NCI-H526 (cell line): ENCODE measurements around the gene PID1.
"Not testable (repeated sequence)": the region's sequence is repeated elsewhere in the genome, so short reads cannot be mapped to it uniquely, and the experiment has no call there.

Source experiments
- DNase-seq, 2 experiments: peaks; one replicate each; lab custom pipeline; 2025; lab: John Stamatoyannopoulos, UW

The PID1 gene

GRCh38 chr2:229212241-229212640, 58.8 kb downstream of the PID1 start:
- DNase-seq: no peak

DNA sequence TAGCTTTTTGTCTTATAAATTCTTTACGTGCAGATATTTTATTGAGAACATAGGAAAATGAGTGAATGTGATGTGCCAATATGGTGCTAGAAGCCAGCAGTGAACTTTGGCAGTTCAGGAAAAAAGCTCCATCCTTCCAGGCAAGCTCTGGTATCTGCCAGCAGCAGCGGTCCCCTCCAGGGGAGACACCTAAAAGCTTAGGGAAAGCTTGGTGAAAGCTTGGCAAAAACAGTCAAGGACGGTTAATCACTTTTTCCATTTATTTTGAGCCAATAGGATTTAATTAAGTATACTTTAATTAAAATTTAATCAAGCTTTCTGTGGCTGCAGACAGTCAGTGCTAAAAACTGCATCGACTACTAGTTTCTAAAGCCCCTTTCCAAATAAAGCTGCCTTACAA, 60.4 kb downstream of the PID1 start:
- DNase-seq: no peak

DNA sequence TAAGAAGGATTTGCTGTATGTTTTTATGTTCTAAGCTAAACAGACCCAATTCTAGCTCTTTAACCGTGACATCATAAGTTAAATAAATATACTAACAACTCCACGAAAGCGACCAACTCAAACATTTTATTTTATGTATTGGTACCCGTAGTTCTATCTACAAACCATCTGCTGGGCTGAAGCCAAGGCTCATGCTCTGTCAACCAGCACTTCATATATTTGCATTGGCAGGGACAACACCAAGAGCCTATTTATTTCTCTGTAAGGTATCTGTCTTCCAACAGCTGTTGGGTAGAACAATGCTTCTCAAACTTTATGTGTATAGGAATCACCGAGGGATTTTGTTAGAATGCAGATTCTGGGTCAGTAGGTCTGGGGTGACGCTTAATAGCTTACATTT, 64.5 kb downstream of the PID1 start:
- no peak for DNase-seq

GRCh38 chr2:229205704-229206103, 65.4 kb downstream of the PID1 start:
- DNase-seq: no peak

GRCh38 chr2:229202646-229203045, 68.4 kb downstream of the PID1 start:
- no peak for DNase-seq

- no peak for DNase-seq
These were observed 69.6 kb downstream of the PID1 start for GRCh38 chr2:229201521-229201920.

- no peak for DNase-seq
These were observed 71.8 kb downstream of the PID1 start for GRCh38 chr2:229199267-229199666.

DNA sequence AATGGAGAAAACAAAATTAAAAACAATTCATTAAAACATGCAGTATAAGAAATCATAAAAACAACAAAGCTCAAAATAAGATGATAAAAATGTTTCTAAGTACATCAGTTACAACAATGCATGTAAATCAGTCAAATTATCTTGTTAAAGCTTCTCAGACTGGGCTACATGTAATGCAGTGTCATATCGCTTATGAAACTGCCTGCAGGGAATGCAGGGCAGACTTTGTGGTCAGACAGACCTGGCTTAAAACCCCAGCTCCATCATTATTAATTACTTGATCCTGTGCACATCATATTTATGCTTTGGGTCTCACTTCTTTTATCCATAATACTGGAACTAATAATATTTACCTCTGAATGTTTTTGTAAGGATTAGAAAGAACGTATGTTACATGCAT, 74.6 kb downstream of the PID1 start:
- no peak for DNase-seq

DNA sequence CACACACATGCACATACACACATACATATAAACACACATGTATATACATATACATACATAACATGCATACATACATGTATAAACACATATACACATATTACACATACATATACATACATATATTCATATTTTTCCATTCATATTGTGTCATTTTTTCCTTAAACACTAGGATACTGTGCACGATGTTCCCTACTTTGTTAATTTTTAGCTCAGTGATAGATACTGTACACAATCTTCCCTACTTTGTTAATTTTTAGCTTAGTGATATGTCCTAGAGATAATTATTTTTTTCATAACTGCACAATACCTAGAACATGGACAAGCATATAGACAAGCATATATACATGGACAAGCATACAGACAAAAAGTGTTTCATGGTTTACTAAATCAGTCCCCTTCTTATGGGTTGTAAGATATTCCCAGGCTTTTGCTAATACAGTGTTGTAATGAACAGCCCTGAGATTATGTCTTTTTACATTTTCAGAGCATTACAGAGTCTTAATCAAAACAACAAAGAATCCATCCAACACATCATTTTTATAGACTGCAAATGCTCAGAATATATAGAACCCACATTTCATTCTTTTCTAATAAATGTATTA, 75.6 kb downstream of the PID1 start:
- no peak for DNase-seq

GRCh38 chr2:229193281-229193680, 77.8 kb downstream of the PID1 start:
- DNase-seq: no peak

GRCh38 chr2:229191413-229191812, 79.7 kb downstream of the PID1 start:
- DNase-seq: no peak

DNA sequence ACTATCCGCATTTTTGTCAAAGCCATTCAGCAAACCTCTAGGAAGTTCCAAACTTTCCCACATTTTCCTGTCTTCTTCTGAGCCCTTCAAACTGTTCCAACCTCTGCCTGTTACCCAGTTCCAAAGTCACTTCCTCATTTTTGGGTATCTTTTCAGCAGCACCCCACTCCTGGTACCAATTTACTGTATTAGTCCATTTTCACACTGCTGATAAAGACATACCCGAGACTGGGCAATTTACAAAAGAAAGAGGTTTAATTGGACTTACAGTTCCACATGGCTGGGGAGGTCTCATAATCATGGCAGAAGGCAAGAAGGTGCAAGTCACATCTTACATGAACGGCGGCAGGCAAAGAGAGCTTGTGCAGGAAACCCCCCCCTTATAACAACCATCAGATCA, 84.0 kb downstream of the PID1 start:
- DNase-seq: not testable (repeated sequence)

DNA sequence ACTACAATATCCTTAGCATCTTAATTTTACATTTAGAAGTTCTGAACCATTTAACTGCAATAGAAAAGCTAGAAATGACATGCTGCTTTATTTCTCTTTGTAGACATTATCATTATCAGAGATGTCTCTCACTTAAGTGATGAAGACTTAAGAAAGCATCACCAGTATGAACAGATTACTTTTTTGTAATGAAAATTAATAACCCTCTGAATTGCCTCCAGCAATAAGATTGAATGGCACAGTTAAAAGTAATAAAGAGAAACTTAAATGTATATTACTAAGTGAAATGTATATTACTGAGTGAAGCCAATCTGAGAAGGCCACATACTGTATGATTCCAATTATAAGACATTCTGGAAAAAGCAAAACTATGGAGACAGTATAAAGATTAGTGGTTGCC, 89.4 kb downstream of the PID1 start:
- DNase-seq: no peak

GRCh38 chr2:229180658-229181057, 90.4 kb downstream of the PID1 start:
- DNase-seq: no peak

GRCh38 chr2:229179628-229180027, 91.5 kb downstream of the PID1 start:
- no peak for DNase-seq

GRCh38 chr2:229178706-229179105, 92.4 kb downstream of the PID1 start:
- no peak for DNase-seq

DNA sequence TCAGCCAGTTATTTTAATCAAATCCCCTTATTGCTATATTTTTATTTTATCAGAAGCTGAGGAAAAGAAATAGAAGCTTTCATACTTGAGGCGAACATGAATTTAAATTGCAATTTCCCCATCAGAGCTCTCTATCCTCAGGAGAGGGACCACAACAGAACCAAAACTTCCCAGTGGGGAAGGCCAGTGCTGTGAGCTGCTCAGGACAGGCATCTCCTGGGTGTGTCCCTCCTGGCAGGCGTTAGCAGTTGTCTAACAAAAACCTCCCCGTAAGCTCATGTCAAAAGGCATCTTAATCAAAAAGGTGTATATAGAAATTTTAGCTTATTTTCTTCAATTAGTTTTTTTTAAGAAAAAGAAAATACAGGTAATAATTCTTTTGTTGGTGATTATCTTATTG, 93.0 kb downstream of the PID1 start:
- DNase-seq: no peak

- no peak for DNase-seq
These were observed 95.0 kb downstream of the PID1 start for GRCh38 chr2:229176136-229176535.

GRCh38 chr2:229175497-229175863, 95.6 kb downstream of the PID1 start:
- no peak for DNase-seq

DNA sequence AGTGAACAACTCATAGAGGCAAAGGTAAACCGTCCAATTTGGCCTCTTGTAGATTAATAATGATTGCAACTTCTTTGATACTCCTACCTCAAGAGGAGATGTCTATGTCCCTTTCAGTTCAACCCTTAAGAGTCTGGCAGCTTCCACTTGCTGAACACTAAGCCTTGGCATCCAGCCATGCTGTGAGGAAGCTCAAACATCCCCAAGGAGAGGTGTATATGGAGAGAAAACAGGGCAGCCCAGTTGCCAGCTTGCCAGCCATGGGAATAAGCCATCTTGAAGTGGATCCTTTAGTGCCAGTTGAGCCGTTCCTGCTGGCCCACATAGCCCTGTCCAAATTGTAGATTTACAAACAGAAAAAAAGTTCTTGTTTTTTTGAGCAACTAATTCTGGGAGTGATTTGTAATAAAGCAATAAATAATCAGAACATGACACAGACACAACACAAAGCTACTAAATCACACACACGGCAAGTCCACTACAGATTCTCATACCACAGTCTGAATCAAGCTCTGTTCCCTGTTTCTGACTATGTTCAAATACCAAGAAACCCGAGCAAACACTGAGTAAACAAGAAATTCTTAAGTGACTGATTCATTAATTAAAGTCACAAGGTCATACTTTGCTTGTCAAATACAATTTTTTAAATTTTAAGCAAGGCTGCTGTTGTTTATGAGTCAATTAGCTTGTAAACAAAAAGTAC, 96.1 kb downstream of the PID1 start:
- no peak for DNase-seq

DNA sequence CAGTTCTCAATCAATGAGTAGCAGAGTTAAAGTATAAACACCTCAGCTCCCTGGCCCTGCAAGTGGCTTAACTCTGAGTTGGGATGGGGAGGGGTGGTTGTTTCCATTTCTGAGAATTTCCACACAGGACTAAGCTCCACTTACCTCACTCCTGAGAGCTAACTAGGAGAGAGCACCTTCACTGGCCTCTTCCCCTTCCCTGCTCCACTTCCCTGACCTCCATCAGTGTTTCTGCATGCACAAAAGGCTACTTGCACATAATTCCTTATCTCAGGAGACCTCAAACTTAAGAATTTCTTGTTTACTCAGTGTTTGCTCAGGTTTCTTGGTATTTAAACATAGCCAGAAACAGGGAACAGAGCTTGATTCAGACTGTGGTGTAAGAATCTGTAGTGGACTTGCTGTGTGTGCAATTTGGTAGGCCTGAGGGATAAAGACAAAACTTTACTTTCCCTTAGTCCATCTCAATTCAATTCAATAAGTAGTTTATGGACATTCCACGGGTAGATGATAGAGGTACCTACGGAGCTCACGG, 97.2 kb downstream of the PID1 start:
- no peak for DNase-seq

DNA sequence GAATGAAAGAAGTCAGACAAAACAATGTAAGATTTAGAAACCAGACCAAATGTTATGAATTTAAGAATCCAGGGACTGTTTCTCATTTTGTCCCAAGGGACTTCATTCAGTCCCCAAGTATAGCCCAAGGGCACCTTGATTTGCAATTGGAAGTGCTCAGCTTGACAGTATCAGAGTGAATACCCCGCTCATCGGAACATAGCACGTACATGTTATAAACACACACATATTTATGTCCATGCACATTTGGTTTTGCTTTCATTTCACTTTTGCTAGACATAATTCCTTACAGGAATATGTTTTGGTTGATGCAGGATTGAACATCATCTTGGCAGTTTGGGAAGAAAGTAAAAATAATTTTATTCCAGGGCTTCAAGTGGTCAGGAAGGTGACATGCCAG, 100.2 kb downstream of the PID1 start:
- DNase-seq: no peak

DNA sequence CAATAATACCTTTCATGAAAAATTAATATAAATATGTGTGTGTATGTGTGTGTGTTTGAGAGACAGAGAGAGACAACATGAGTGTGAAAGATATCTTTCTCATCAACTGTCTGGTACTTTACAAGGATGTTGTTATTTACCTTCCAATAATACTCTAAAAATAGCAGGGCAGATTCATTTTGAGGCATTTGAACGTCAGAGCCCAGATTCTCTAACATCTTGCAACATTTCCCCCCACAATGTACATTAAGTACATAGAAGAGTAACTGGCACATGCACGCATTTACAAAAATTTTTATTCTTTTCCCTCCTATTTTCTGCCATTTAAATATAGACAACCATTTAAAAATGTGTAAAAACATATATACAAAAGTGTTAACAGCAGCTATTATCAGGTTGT, 100.9 kb downstream of the PID1 start:
- no peak for DNase-seq

DNA sequence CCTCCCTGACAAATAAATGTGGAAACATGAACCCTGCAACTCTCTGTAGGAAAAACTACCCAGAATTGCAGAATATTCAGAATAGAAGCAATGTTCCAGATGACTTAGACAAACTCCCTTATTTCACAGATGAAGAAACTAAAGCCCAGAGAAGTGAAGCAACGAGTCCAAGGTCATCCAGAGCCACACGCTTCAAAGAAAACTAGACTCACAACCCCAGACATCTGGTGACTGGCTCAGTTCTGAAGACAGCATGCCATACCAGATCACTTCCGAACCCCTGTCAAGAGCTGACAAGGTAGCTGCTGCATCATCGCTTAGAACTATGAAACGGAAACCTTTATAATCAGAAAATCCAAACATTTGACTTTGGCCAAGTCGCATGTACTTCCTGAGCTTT, 101.3 kb downstream of the PID1 start:
- no peak for DNase-seq
